HG03060 (cell line): ENCODE results near the gene SAMD7.
A peak's percentile ranks its signal among the peaks of the same experiment; 100 is the strongest.

Experiments used
- ATAC-seq: cut with Tn5 transposase; IDR thresholded peaks from one replicate; pipeline ENCODE4 v1.9.1; 2021; ENCODE audit warnings: low read depth, moderate number of reproducible peaks; ENCODE audit not compliant: unreplicated experiment

SAMD7 gene

GRCh38 chr3:169964176-169964575 lies 52.8 kb downstream of the SAMD7 start:
- ATAC-seq: no peak

- no peak for ATAC-seq
These were observed 54.4 kb downstream of the SAMD7 start for GRCh38 chr3:169965562-169966427.

- peak; percentile 82 for ATAC-seq
These were observed 55.1 kb downstream of the SAMD7 start, which contains the start of gene SEC62 for GRCh38 chr3:169966428-169966950. Gene SEC62 (plus strand): TSS chr3:169966807. CDS start chr3:169966823, 16 bp downstream.

- peak; percentile 11 for ATAC-seq
These were observed 55.9 kb downstream of the SAMD7 start for GRCh38 chr3:169966951-169967915.

- no peak for ATAC-seq
These were observed 57.0 kb downstream of the SAMD7 start for GRCh38 chr3:169968224-169968885.

GRCh38 chr3:169969174-169970095 lies 58.1 kb downstream of the SAMD7 start:
- ATAC-seq: no peak

- no peak for ATAC-seq
These were observed 59.5 kb downstream of the SAMD7 start for GRCh38 chr3:169970847-169971246.

- ATAC-seq: no peak
These were observed 60.1 kb downstream of the SAMD7 start for GRCh38 chr3:169971522-169971921.

- no peak for ATAC-seq
These were observed 68.7 kb downstream of the SAMD7 start for GRCh38 chr3:169980055-169980454.

GRCh38 chr3:169984292-169984691 lies 72.9 kb downstream of the SAMD7 start:
- no peak for ATAC-seq
